IMR-90 (cell line): Measurements from ENCODE around the gene PREP. TPM values are rescaled to one million over a fixed set of nuclear protein-coding genes. Genes with fewer than 3 reads are reported as not detected.
A peak's percentile ranks its signal among the peaks of the same experiment; 100 is the strongest.

Experiments
- ATAC-seq: fragments of 200-7000 bp; cut with Tn5 transposase; 2 replicates; pipeline ENCODE4 v1.9.1; 2020; ENCODE audit warnings: low read depth, mild to moderate bottlenecking, moderate library complexity
- BruUV-seq: library from RNA; stranded (reverse); fragments of 400-500 nt; replicated peaks from 2 replicates; lab custom pipeline; 2021; lab: Mats Ljungman, UMichigan
- CTCF ChIA-PET: fragments of 300-600 bp; formaldehyde crosslinking; extraction: SDS; loops from one replicate; lab custom pipeline; 2021; ENCODE audit warnings: antibody characterized with exemption; lab: Yijun Ruan, JAX
- POLR2A ChIA-PET: fragments of 300-600 bp; sonication (Branson Sonifier 250); formaldehyde crosslinking; loops from one replicate; lab custom pipeline; 2022; ENCODE audit warnings: antibody characterized with exemption; ENCODE audit not compliant: unreplicated experiment; lab: Charles Lee
- DNase-seq: peaks from one replicate; pipeline ENCODE4 v3.0.0; 2013
- H2AFZ ChIP-seq: replicated peaks from 2 replicates; pipeline ENCODE3; 2013; ENCODE audit warnings: low read length, mild to moderate bottlenecking; ENCODE audit not compliant: poor library complexity
- H2AK5ac ChIP-seq: 2 replicates; pipeline ENCODE4 v1.6.1; 2013; ENCODE audit warnings: low read depth, low read length, inconsistent platforms
- H2AK9ac ChIP-seq: replicated peaks from 2 replicates; pipeline ENCODE3; 2013; ENCODE audit warnings: mild to moderate bottlenecking, low read depth, low read length, moderate library complexity; ENCODE audit not compliant: poor library complexity
- H2BK120ac ChIP-seq: 2 replicates; pipeline ENCODE4 v1.6.1; 2013; ENCODE audit warnings: low read depth, low read length, inconsistent platforms
- H2BK15ac ChIP-seq: 3 replicates; pipeline ENCODE4 v1.6.1; 2013; ENCODE audit warnings: low read depth, low read length, inconsistent platforms
- H2BK20ac ChIP-seq: 2 replicates; pipeline ENCODE4 v1.6.1; 2013; ENCODE audit warnings: low read depth, mild to moderate bottlenecking, inconsistent platforms, low read length, moderate library complexity
- H2BK5ac ChIP-seq: 2 replicates; pipeline ENCODE4 v1.6.1; 2013; ENCODE audit warnings: mild to moderate bottlenecking, low read depth, low read length, inconsistent platforms; ENCODE audit not compliant: poor library complexity, severe bottlenecking
- H3K14ac ChIP-seq: replicated peaks from 2 replicates; pipeline ENCODE4 v1.6.1; 2013; ENCODE audit warnings: low read depth, low read length, inconsistent platforms
- H3K18ac ChIP-seq: 2 replicates; pipeline ENCODE4 v1.6.1; 2013; ENCODE audit warnings: low read depth, low read length, control low read depth
- H3K23ac ChIP-seq: 2 replicates; pipeline ENCODE4 v1.6.1; 2013; ENCODE audit warnings: low read depth, low read length, inconsistent platforms
- H3K27ac ChIP-seq: 2 replicates; pipeline ENCODE4 v1.5.1; 2013; ENCODE audit warnings: mild to moderate bottlenecking, control low read depth, low read length; ENCODE audit not compliant: insufficient read depth
- H3K27me3 ChIP-seq: 2 replicates; pipeline ENCODE4 v1.6.1; 2013; ENCODE audit warnings: low read length; ENCODE audit not compliant: control insufficient read depth, insufficient read depth
- H3K36me3 ChIP-seq: 2 replicates; pipeline ENCODE4 v1.6.1; 2013; ENCODE audit warnings: low read length, mixed read lengths; ENCODE audit not compliant: control insufficient read depth, insufficient read depth
- H3K4ac ChIP-seq: 2 replicates; pipeline ENCODE4 v1.6.1; 2013; ENCODE audit warnings: low read depth, low read length, inconsistent platforms
- H3K4me1 ChIP-seq: 2 replicates; pipeline ENCODE4 v1.6.1; 2013; ENCODE audit warnings: low read length, mixed read lengths; ENCODE audit not compliant: control insufficient read depth, insufficient read depth
- H3K4me2 ChIP-seq: 2 replicates; pipeline ENCODE4 v1.6.1; 2013; ENCODE audit warnings: low read depth, mild to moderate bottlenecking, control low read depth, low read length, moderate library complexity
- H3K4me3 ChIP-seq: 2 replicates; pipeline ENCODE4 v1.5.1; 2013; ENCODE audit warnings: low read depth, mild to moderate bottlenecking, control low read depth, low read length, moderate library complexity; ENCODE audit not compliant: insufficient read depth
- H3K56ac ChIP-seq: 2 replicates; pipeline ENCODE4 v1.6.1; 2013; ENCODE audit warnings: low read length, inconsistent platforms; ENCODE audit not compliant: insufficient read depth; ENCODE audit errors: extremely low read depth
- H3K79me1 ChIP-seq, 2 experiments: 2 replicates each; pipeline ENCODE4 v1.6.1; 2013; ENCODE audit warnings: low read length in 2 of 2, inconsistent platforms in 1 of 2, low read depth in 1 of 2
- H3K9ac ChIP-seq: 2 replicates; pipeline ENCODE4 v1.6.1; 2013; ENCODE audit warnings: low read depth, low read length, control low read depth
- H3K9me1 ChIP-seq: 2 replicates; pipeline ENCODE4 v1.6.1; 2013; ENCODE audit warnings: low read length, inconsistent platforms; ENCODE audit not compliant: insufficient read depth
- H3K9me3 ChIP-seq: 2 replicates; pipeline ENCODE4 v1.6.1; 2013; ENCODE audit warnings: low read length; ENCODE audit not compliant: control insufficient read depth, insufficient read depth
- H4K20me1 ChIP-seq: 2 replicates; pipeline ENCODE4 v1.6.1; 2013; ENCODE audit warnings: low read length, inconsistent platforms; ENCODE audit not compliant: insufficient read depth
- H4K5ac ChIP-seq: 2 replicates; pipeline ENCODE4 v1.6.1; 2013; ENCODE audit warnings: mild to moderate bottlenecking, low read depth, low read length, control low read depth
- H4K8ac ChIP-seq, 2 experiments: 2 replicates each; pipeline ENCODE4 v1.6.1; 2013; ENCODE audit warnings: low read depth in 2 of 2, low read length in 2 of 2, control low read depth in 1 of 2, inconsistent platforms in 1 of 2
- H4K91ac ChIP-seq: 2 replicates; pipeline ENCODE4 v1.6.1; 2013; ENCODE audit warnings: low read depth, low read length, inconsistent platforms; ENCODE audit not compliant: insufficient read depth
- BHLHE40 ChIP-seq: fragments of 150-350 bp; IDR thresholded peaks from 2 replicates; pipeline ENCODE4 v1.6.1; 2016; ENCODE audit warnings: mild to moderate bottlenecking, low read depth, low read length
- CEBPB ChIP-seq: IDR thresholded peaks from 2 replicates; pipeline ENCODE4 v1.6.1; 2012; ENCODE audit warnings: low read depth, low read length, improper control_type of control experiment
- ELK1 ChIP-seq: fragments of 150-350 bp; IDR thresholded peaks from 2 replicates; pipeline ENCODE4 v1.6.1; 2016; ENCODE audit warnings: low read depth, mild to moderate bottlenecking, low read length, moderate library complexity, borderline replicate concordance
- FOS ChIP-seq: fragments of 150-350 bp; IDR thresholded peaks from 2 replicates; pipeline ENCODE4 v1.6.1; 2016; ENCODE audit warnings: low read depth, low read length
- MAFK ChIP-seq: IDR thresholded peaks from 2 replicates; pipeline ENCODE4 v1.6.1; 2012; ENCODE audit warnings: low read depth, low read length, improper control_type of control experiment
- MAZ ChIP-seq: IDR thresholded peaks from 2 replicates; pipeline ENCODE4 v1.6.1; 2012; ENCODE audit warnings: low read depth, mild to moderate bottlenecking, low read length, improper control_type of control experiment, moderate library complexity, borderline replicate concordance
- MXI1 ChIP-seq: IDR thresholded peaks from 2 replicates; pipeline ENCODE4 v1.6.1; 2012; ENCODE audit warnings: low read depth, mild to moderate bottlenecking, low read length, moderate library complexity, borderline replicate concordance
- NFE2L2 ChIP-seq: fragments of 150-350 bp; IDR thresholded peaks from 2 replicates; pipeline ENCODE4 v1.6.1; 2016; ENCODE audit warnings: low read depth, mild to moderate bottlenecking, low read length
- POLR2A ChIP-seq: IDR thresholded peaks from 2 replicates; pipeline ENCODE4 v1.6.1; 2012; ENCODE audit warnings: mild to moderate bottlenecking, low read depth, low read length
- RAD21 ChIP-seq: IDR thresholded peaks from 2 replicates; pipeline ENCODE4 v1.6.1; 2012; ENCODE audit warnings: low read length, improper control_type of control experiment
- RCOR1 ChIP-seq: IDR thresholded peaks from 2 replicates; pipeline ENCODE4 v1.6.1; 2012; ENCODE audit warnings: mild to moderate bottlenecking, low read length, improper control_type of control experiment; ENCODE audit not compliant: insufficient replicate concordance
- RFX5 ChIP-seq: IDR thresholded peaks from 2 replicates; pipeline ENCODE4 v1.8.0; 2012; ENCODE audit warnings: low read depth, mild to moderate bottlenecking, low read length, moderate library complexity
- SMC3 ChIP-seq: fragments of 150-350 bp; IDR thresholded peaks from 2 replicates; pipeline ENCODE4 v1.6.1; 2016; ENCODE audit warnings: low read depth, mild to moderate bottlenecking, antibody characterized with exemption, low read length, moderate library complexity
- USF2 ChIP-seq: fragments of 150-350 bp; IDR thresholded peaks from 2 replicates; pipeline ENCODE4 v1.6.1; 2017; ENCODE audit warnings: mild to moderate bottlenecking, antibody characterized with exemption, low read length, low read depth
- WGBS, 2 experiments: methylation state at CpG; one replicate each; pipeline versions ENCODE4 v1.1.5 to v1.1.7; 2013; ENCODE audit warnings: missing lambda C conversion rate in 2 of 2; ENCODE audit not compliant: insufficient read length in 1 of 2; ENCODE audit errors: extremely low coverage in 2 of 2; 5-methylcytosine and 5-hydroxymethylcytosine counted together
- dilution Hi-C: fragments of 300-500 bp; cut with HindIII; formaldehyde crosslinking; loops from one replicate; pipeline ENCODE4 v1.14.3; 2018; ENCODE audit warnings: low sequenced_read_pairs; ENCODE audit not compliant: unreplicated experiment
- in situ Hi-C: fragments of 300-500 bp; cut with MboI; formaldehyde crosslinking; loops from 3 replicates; pipeline ENCODE4 v1.14.3; 2019; ENCODE audit warnings: low sequenced_read_pairs, inconsistent platforms, mixed read lengths
- intact Hi-C: fragments of 100-400 bp; cut with micrococcal nuclease; formaldehyde crosslinking; loops from 2 replicates; pipeline ENCODE4 v1.10.0; 2022
- polyA plus RNA-seq, 3 experiments: library from polyadenylated mRNA; depleted of rRNA; stranded (reverse); fragments of >200 nt; gene quantifications; 2 replicates each; pipeline ENCODE4 v1.2.3, GENCODE V29; 2012; ENCODE audit warnings: low replicate concordance in 1 of 3
- total RNA-seq: library from RNA; depleted of rRNA; stranded (reverse); fragments of >200 nt; gene quantifications from 2 replicates; pipeline ENCODE4 v1.2.3, GENCODE V29; 2012

The PREP gene
- total and polyA plus RNA-seq, 2 of the 4 experiments (the other 2 are of a cell fraction): 21.0 to 25.7 TPM

GRCh38 chr6:105430685-105431084, 27.8 kb upstream of the PREP start:
- ChIA-PET CTCF (interaction anchor here (1.0 to 1.7 kb wide), 3 partner anchors 654 to 1136 kb away, joined by 3 to 5 read pairs (median 3); no protein-coding TSS in a partner anchor), POLR2A (no interaction called here)
- no peak overlapping the region for H3K4me2 ChIP-seq
- H4K8ac ChIP-seq: peak overlapping the region in 1 of 2 experiments; percentile 31; a peak in 3 of 4 replicates
- H3K23ac ChIP-seq: peak overlapping the region; percentile 44; the same call in 1 of the 2 replicates
- TF ChIP-seq ELK1 (no peak), RCOR1 (no peak), RAD21 (no peak), MAFK (no peak), NFE2L2 (no peak), SMC3 (no peak), USF2 (no peak), BHLHE40 (no peak), CEBPB (no peak), RFX5 (no peak), POLR2A (no peak), MXI1 (no peak), FOS (no peak), MAZ (no peak)
- H4K20me1 ChIP-seq: no peaks in the 10 kb centered on the region
- peak overlapping the region; percentile 71 for H3K18ac ChIP-seq
- H3K9ac ChIP-seq: no peak overlapping the region
- peak overlapping the region; percentile 70; the same call in 1 of the 2 replicates for H4K5ac ChIP-seq
- no peaks in the 10 kb centered on the region for H3K36me3 ChIP-seq
- no peaks in the 10 kb centered on the region for H3K79me1 ChIP-seq
- H3K9me1 ChIP-seq: peaks cover 3% of the 10 kb centered on the region
- H2BK20ac ChIP-seq: peak overlapping the region; percentile 61
- no TSS peak for BruUV-seq
- H2AK9ac ChIP-seq: no peak overlapping the region
- no peak for ATAC-seq
- in situ Hi-C loops: loop anchor here (10.0 kb wide), 1 partner anchor 874 kb away; no protein-coding TSS in a partner anchor
- no peak overlapping the region for H3K27ac ChIP-seq
- no peak overlapping the region for H3K4me3 ChIP-seq
- peak overlapping the region; percentile 93; the same call in 2 of the 3 replicates for H2BK15ac ChIP-seq
- intact Hi-C loops: loop anchor here (1.0 to 5.0 kb wide), 7 partner anchors 52 to 1015 kb away; partner anchors contain the start of gene PRDM1
- dilution Hi-C loops: no loop called here
- peak overlapping the region; percentile 36 for H2BK5ac ChIP-seq
- no peaks in the 10 kb centered on the region for H3K9me3 ChIP-seq
- no peaks in the 10 kb centered on the region for H3K27me3 ChIP-seq
- H3K14ac ChIP-seq: 0 out of 2 replicates have a peak overlapping the region, but pooled peaks have one; percentile 48
- WGBS, 2 experiments: no CpG with 5 or more reads among the region's 3 CpGs
- H4K91ac ChIP-seq: peak overlapping the region; percentile 67
- peak overlapping the region; percentile 81 for H2BK120ac ChIP-seq
- H3K4me1 ChIP-seq: peaks cover 23% of the 10 kb centered on the region
- DNase-seq: no peak
- H3K4ac ChIP-seq: peak overlapping the region; percentile 67
- no peak overlapping the region for H2AFZ ChIP-seq
- H3K56ac ChIP-seq: 0 out of 2 replicates have a peak overlapping the region, but pooled peaks have one; percentile 32
- peak overlapping the region; percentile 72 for H2AK5ac ChIP-seq
